H1 (cell line): ENCODE data around the gene HGD. TPM values are rescaled to one million over a fixed set of nuclear protein-coding genes. Genes with fewer than 3 reads are reported as not detected.

ENCODE experiments used
- CTCF ChIA-PET: fragments of 300-600 bp; sonication (Branson Sonifier 250); formaldehyde crosslinking; loops from one replicate; lab custom pipeline; 2021; ENCODE audit not compliant: partially characterized antibody; lab: Charles Lee
- POLR2A ChIA-PET: fragments of 300-600 bp; sonication (Branson Sonifier 250); formaldehyde crosslinking; loops from one replicate; lab custom pipeline; 2021; ENCODE audit warnings: inconsistent platforms; ENCODE audit not compliant: partially characterized antibody; lab: Charles Lee
- DNase-seq, 2 experiments: peaks; one replicate each; pipeline versions ENCODE4 v3.0.0 to v3.0.0-alpha.2; 2010 to 2022; ENCODE audit warnings: low spot score in 2 of 2, low read depth in 1 of 2, mixed read lengths in 1 of 2
- FAIRE-seq: peaks from 2 replicates; lab custom pipeline; 2011; peaks lifted over from hg19 to GRCh38; lab: Jason Lieb, UNC
- H2AFZ ChIP-seq: 2 replicates; pipeline ENCODE4 v1.8.1; 2012; ENCODE audit warnings: low read length, inconsistent platforms
- H2AK5ac ChIP-seq: 2 replicates; pipeline ENCODE4 v1.6.1; 2013; ENCODE audit warnings: low read depth, low read length
- H2BK120ac ChIP-seq: replicated peaks from 2 replicates; pipeline ENCODE3; 2013; ENCODE audit warnings: low read depth, low read length, inconsistent platforms
- H2BK12ac ChIP-seq: 2 replicates; pipeline ENCODE4 v1.6.1; 2013; ENCODE audit warnings: low read depth, low read length
- H2BK15ac ChIP-seq: 2 replicates; pipeline ENCODE4 v1.6.1; 2013; ENCODE audit warnings: low read length
- H2BK20ac ChIP-seq: 2 replicates; pipeline ENCODE4 v1.6.1; 2013; ENCODE audit warnings: low read length
- H2BK5ac ChIP-seq: 2 replicates; pipeline ENCODE4 v1.6.1; 2013; ENCODE audit warnings: low read depth, low read length
- H3K14ac ChIP-seq: 2 replicates; pipeline ENCODE4 v1.6.1; 2013; ENCODE audit warnings: inconsistent platforms; ENCODE audit not compliant: insufficient read length
- H3K18ac ChIP-seq: 2 replicates; pipeline ENCODE4 v1.6.1; 2013; ENCODE audit warnings: low read length; ENCODE audit errors: extremely low read depth
- H3K23ac ChIP-seq: 2 replicates; pipeline ENCODE4 v1.6.1; 2013; ENCODE audit warnings: inconsistent platforms; ENCODE audit not compliant: insufficient read length
- H3K23me2 ChIP-seq: 2 replicates; pipeline ENCODE4 v1.6.1; 2013; ENCODE audit warnings: low read depth, low read length
- H3K27ac ChIP-seq: 2 replicates; pipeline ENCODE4 v1.6.1; 2011; ENCODE audit warnings: low read depth, low read length, inconsistent platforms
- H3K27me3 ChIP-seq, 4 experiments: replicated peaks in 1 of 4; 1 replicate in 1 of 4; 2 replicates in 3 of 4; pipeline versions ENCODE4 v1.6.1 to v1.8.1; 2011 to 2013; ENCODE audit warnings: low read length in 3 of 4, mild to moderate bottlenecking in 3 of 4, inconsistent platforms in 2 of 4, mixed read lengths in 2 of 4, moderate library complexity in 1 of 4; ENCODE audit not compliant: control insufficient read depth in 3 of 4, insufficient read depth in 3 of 4; ENCODE audit errors: extremely low read depth in 1 of 4
- H3K36me3 ChIP-seq, 4 experiments: 2 replicates each; pipeline versions ENCODE4 v1.6.1 to v1.8.1; 2011 to 2013; ENCODE audit warnings: mild to moderate bottlenecking in 4 of 4, low read length in 3 of 4, moderate library complexity in 2 of 4, control low read depth in 1 of 4, inconsistent platforms in 1 of 4; ENCODE audit not compliant: insufficient read depth in 4 of 4, control insufficient read depth in 2 of 4
- H3K4ac ChIP-seq: replicated peaks from 2 replicates; pipeline ENCODE3; 2013; ENCODE audit warnings: low read length, low read depth, mixed read lengths, inconsistent platforms; ENCODE audit not compliant: insufficient read length
- H3K4me1 ChIP-seq, 4 experiments: replicated peaks in 1 of 4; 1 replicate in 1 of 4; 2 replicates in 3 of 4; pipeline versions ENCODE4 v1.6.1 to v1.8.1; 2011 to 2013; ENCODE audit warnings: low read length in 3 of 4, inconsistent platforms in 2 of 4, mixed read lengths in 1 of 4; ENCODE audit not compliant: insufficient read depth in 4 of 4, control insufficient read depth in 3 of 4
- H3K4me2 ChIP-seq, 2 experiments: 2 replicates each; pipeline versions ENCODE4 v1.6.1 to v1.8.1; 2011 to 2013; ENCODE audit warnings: low read depth in 2 of 2, low read length in 2 of 2, control low read depth in 1 of 2, inconsistent platforms in 1 of 2, mild to moderate bottlenecking in 1 of 2; ENCODE audit not compliant: insufficient read depth in 1 of 2
- H3K4me3 ChIP-seq, 4 experiments: fragments of 200-600, 300-600 bp in 1 of 4; sonication (generic), shearing (Covaris generic), sonication (Bioruptor Twin) in 1 of 4; 2 replicates each; pipeline versions ENCODE4 v1.5.1 to v1.8.1; 2011 to 2016; ENCODE audit warnings: low read length in 4 of 4, low read depth in 3 of 4, control low read depth in 2 of 4, inconsistent platforms in 2 of 4, mild to moderate bottlenecking in 2 of 4, mixed read lengths in 1 of 4, moderate library complexity in 1 of 4; ENCODE audit not compliant: insufficient read depth in 2 of 4; ENCODE audit errors: extremely low read depth in 1 of 4
- H3K56ac ChIP-seq: replicated peaks from 2 replicates; pipeline ENCODE3; 2013; ENCODE audit warnings: low read depth, mild to moderate bottlenecking, mixed read lengths, low read length, inconsistent platforms; ENCODE audit not compliant: insufficient read length
- H3K79me1 ChIP-seq: 2 replicates; pipeline ENCODE4 v1.6.1; 2013; ENCODE audit warnings: low read depth, low read length, control low read depth
- H3K79me2 ChIP-seq, 2 experiments: 2 replicates each; pipeline versions ENCODE4 v1.6.1 to v1.8.1; 2012 to 2013; ENCODE audit warnings: low read length in 2 of 2, mild to moderate bottlenecking in 2 of 2, inconsistent platforms in 1 of 2; ENCODE audit not compliant: insufficient read depth in 2 of 2, control insufficient read depth in 1 of 2
- H3K9ac ChIP-seq, 4 experiments: replicated peaks in 1 of 4; 1 replicate in 1 of 4; 2 replicates in 3 of 4; pipeline versions ENCODE4 v1.6.1 to v1.8.1; 2011 to 2013; ENCODE audit warnings: low read depth in 3 of 4, low read length in 3 of 4, control low read depth in 2 of 4, mild to moderate bottlenecking in 2 of 4, moderate library complexity in 2 of 4, inconsistent platforms in 1 of 4; ENCODE audit errors: extremely low read depth in 1 of 4
- H3K9me3 ChIP-seq, 2 experiments: 2 replicates each; pipeline versions ENCODE4 v1.6.1 to v1.8.1; 2012 to 2013; ENCODE audit warnings: mild to moderate bottlenecking in 2 of 2, moderate library complexity in 2 of 2, control low read depth in 1 of 2, inconsistent platforms in 1 of 2, low read depth in 1 of 2, low read length in 1 of 2, mixed read lengths in 1 of 2; ENCODE audit not compliant: insufficient read depth in 2 of 2
- H4K20me1 ChIP-seq, 2 experiments: replicated peaks in 1 of 2; 2 replicates each; pipeline versions ENCODE3 to v1.8.1; 2011 to 2013; ENCODE audit warnings: inconsistent platforms in 2 of 2, low read length in 2 of 2, mild to moderate bottlenecking in 1 of 2; ENCODE audit not compliant: insufficient read depth in 2 of 2, control insufficient read depth in 1 of 2
- H4K5ac ChIP-seq: 2 replicates; pipeline ENCODE4 v1.6.1; 2013; ENCODE audit warnings: low read length, low read depth, mixed read lengths, inconsistent platforms; ENCODE audit not compliant: insufficient read length
- H4K8ac ChIP-seq: 2 replicates; pipeline ENCODE4 v1.8.0; 2013; ENCODE audit warnings: mild to moderate bottlenecking, moderate library complexity, low read length, inconsistent platforms; ENCODE audit not compliant: insufficient read depth; ENCODE audit errors: extremely low read depth
- H4K91ac ChIP-seq: replicated peaks from 2 replicates; pipeline ENCODE3; 2013; ENCODE audit warnings: low read length, mixed read lengths, inconsistent platforms; ENCODE audit not compliant: insufficient read length
- FOSL1 ChIP-seq: IDR thresholded peaks from 2 replicates; pipeline ENCODE4 v1.6.1; 2011; ENCODE audit warnings: mild to moderate bottlenecking, low read depth, low read length, moderate library complexity; ENCODE audit not compliant: insufficient read depth
- WGBS, 2 experiments: shearing (Covaris generic) in 1 of 2; methylation state at CpG; one replicate each; pipeline versions ENCODE4 v1.1.6 to v1.1.7; 2013 to 2015; ENCODE audit warnings: low lambda C conversion rate in 2 of 2, mixed read lengths in 2 of 2, inconsistent platforms in 1 of 2, low coverage in 1 of 2, missing lambda C conversion rate in 1 of 2; ENCODE audit not compliant: insufficient replicate concordance in 2 of 2, insufficient coverage in 1 of 2, insufficient read length in 1 of 2; ENCODE audit errors: extremely low coverage in 1 of 2, missing lambda C conversion rate in 1 of 2; 5-methylcytosine and 5-hydroxymethylcytosine counted together
- polyA plus RNA-seq, 7 experiments: library from polyadenylated mRNA; depleted of rRNA in 3 of 7; stranded (reverse) in 5 of 7; unstranded in 2 of 7; fragments of >200 nt in 5 of 7; fragments of 200-250 nt in 2 of 7; gene quantifications; 1 replicate in 5 of 7; 2 replicates in 1 of 7; 4 replicates in 1 of 7; pipeline versions ENCODE4 v1.2.1 to v1.2.3, GENCODE V29; 2011 to 2013; ENCODE audit warnings: missing spikeins in 2 of 7, mixed read lengths in 2 of 7
- total RNA-seq: library from RNA; stranded (reverse); fragmentation: NEBNext Ultra II Directional; extraction: Animal tissue kit (Norgen Biotek cat#: 25700); gene quantifications from 2 replicates; pipeline ENCODE4 v1.2.1, GENCODE V29; 2021

HGD gene
- total and polyA plus RNA-seq, 2 of the 8 experiments (the other 6 are each of a cell fraction or from before 2014, with no cell fraction given) = 0.11 TPM; not detected in 1

- Histone ChIP-seq H2BK20ac (no peak overlapping the region), H3K14ac (no peak overlapping the region), H3K9ac (no peak overlapping the region), H4K91ac (no peak overlapping the region), H2BK120ac (no peak overlapping the region), H2AK5ac (no peak overlapping the region), H3K4me1 (no peaks in the 10 kb centered on the region), H2BK15ac (no peak overlapping the region), H3K18ac (no peak overlapping the region), H3K79me2 (no peaks in the 10 kb centered on the region)
- TF ChIP-seq FOSL1 = no peak
- TF ChIP-seq, all 59 proteins: peak for 0
- WGBS, 2 experiments = 95% methylated on average over 4 of the region's 4 CpGs; no CpG with 5 or more reads in 1 of the 2 experiments
- no peak overlapping the region for H3K23ac ChIP-seq
- H4K20me1 ChIP-seq = no peaks in the 10 kb centered on the region
- no peak overlapping the region for H3K4ac ChIP-seq
- H4K5ac ChIP-seq = no peak overlapping the region
- H3K9me3 ChIP-seq = 0 out of 4 replicates have a peak, but pooled peaks cover 0 to 2% of the 10 kb centered on the region in 2 experiments
- no peak overlapping the region for H2BK12ac ChIP-seq
- no peaks in the 10 kb centered on the region for H3K79me1 ChIP-seq
- H2AFZ ChIP-seq = no peak overlapping the region
- no peaks in the 10 kb centered on the region for H3K23me2 ChIP-seq
- H3K27ac ChIP-seq = no peak overlapping the region
- H3K4me3 ChIP-seq = no peak overlapping the region
- H2BK5ac ChIP-seq = no peak overlapping the region
- no peak overlapping the region for H3K56ac ChIP-seq
- FAIRE-seq = no peak
- H3K4me2 ChIP-seq = no peak overlapping the region
- CTCF ChIA-PET = no interaction called here
- H4K8ac ChIP-seq = no peak overlapping the region
- H3K36me3 ChIP-seq = no peaks in the 10 kb centered on the region
- no peak for DNase-seq
- POLR2A ChIA-PET = no interaction called here
- no peaks in the 10 kb centered on the region for H3K27me3 ChIP-seq
Observed at GRCh38 chr3:120608506-120608905, 73.5 kb downstream of the HGD start.
